GM21737 (cell line): ENCODE data around the gene AAMP.
"Not testable (repeated sequence)": the region's sequence is repeated elsewhere in the genome, so short reads cannot be mapped to it uniquely, and the experiment has no call there.

Experiments used
- ATAC-seq: cut with Tn5 transposase; IDR thresholded peaks from one replicate; pipeline ENCODE4 v1.9.1; 2021; ENCODE audit warnings: mild to moderate bottlenecking, moderate library complexity; ENCODE audit not compliant: unreplicated experiment

The AAMP gene

GRCh38 chr2:218269900-218270720 lies at the start of gene AAMP, which contains the start of gene PNKD:
Gene AAMP (minus strand): TSS chr2:218270137. CDS start chr2:218270086, 51 bp downstream.
Gene PNKD (plus strand): TSS chr2:218270519. CDS start chr2:218270536, 17 bp downstream.
- peak; percentile 86 for ATAC-seq

GRCh38 chr2:218318241-218318640 lies 48.3 kb upstream of the AAMP start:
- no peak for ATAC-seq

- no peak for ATAC-seq
Observed at GRCh38 chr2:218317835-218318234, 47.9 kb upstream of the AAMP start.

GRCh38 chr2:218317303-218317630 lies 47.3 kb upstream of the AAMP start:
- ATAC-seq = no peak

GRCh38 chr2:218315397-218315796 lies 45.5 kb upstream of the AAMP start:
- ATAC-seq = no peak

GRCh38 chr2:218314764-218315163 lies 44.8 kb upstream of the AAMP start:
- ATAC-seq = not testable (repeated sequence)

- no peak for ATAC-seq
Observed at GRCh38 chr2:218313356-218313755, 43.4 kb upstream of the AAMP start.

GRCh38 chr2:218312267-218312756 lies 42.4 kb upstream of the AAMP start:
- ATAC-seq = no peak

- ATAC-seq = not testable (repeated sequence)
Observed at GRCh38 chr2:218311541-218312266, 41.8 kb upstream of the AAMP start.

GRCh38 chr2:218310853-218311540 lies 41.1 kb upstream of the AAMP start:
- ATAC-seq = no peak

- ATAC-seq = no peak
Observed at GRCh38 chr2:218307415-218308090, 37.6 kb upstream of the AAMP start.

- no peak for ATAC-seq
Observed at GRCh38 chr2:218306184-218306920, 36.4 kb upstream of the AAMP start.

GRCh38 chr2:218305383-218305782 lies 35.4 kb upstream of the AAMP start:
- ATAC-seq = no peak

GRCh38 chr2:218301176-218301819 lies 31.4 kb upstream of the AAMP start:
- peak; percentile 85 for ATAC-seq

GRCh38 chr2:218300141-218300540 lies 30.2 kb upstream of the AAMP start:
- ATAC-seq = no peak

GRCh38 chr2:218298314-218298875 lies 28.5 kb upstream of the AAMP start:
- ATAC-seq = no peak

GRCh38 chr2:218296847-218297246 lies 26.9 kb upstream of the AAMP start:
- ATAC-seq = no peak

GRCh38 chr2:218296200-218296599 lies 26.3 kb upstream of the AAMP start:
- no peak for ATAC-seq

- ATAC-seq = no peak
Observed at GRCh38 chr2:218295029-218295428, 25.1 kb upstream of the AAMP start.
